WTC11 (cell line): ENCODE data around the gene ZNF598. TPM values are rescaled to one million over a fixed set of nuclear protein-coding genes. Genes with fewer than 3 reads are reported as not detected.

ENCODE experiments used
- ATAC-seq: fragments of 200-7000 bp; cut with Tn5 transposase; 2 replicates; pipeline ENCODE4 v1.10.0; 2021; ENCODE audit warnings: mild to moderate bottlenecking, moderate library complexity
- CTCF ChIA-PET: fragments of 300-600 bp; sonication (Branson Sonifier 250); formaldehyde crosslinking; loops from one replicate; lab custom pipeline; 2021; ENCODE audit warnings: antibody characterized with exemption; lab: Charles Lee
- POLR2A ChIA-PET: fragments of 350-600 bp; sonication (Branson Sonifier 250); formaldehyde crosslinking; loops from one replicate; lab custom pipeline; 2021; ENCODE audit warnings: antibody characterized with exemption; lab: Charles Lee
- DNase-seq: peaks from one replicate; pipeline ENCODE4 v3.0.0; 2021; ENCODE audit warnings: low spot score
- H3K27ac Mint-ChIP-seq: 2 replicates; pipeline ENCODE4 v1.8.0; 2021; ENCODE audit warnings: mixed read lengths
- H3K27me3 Mint-ChIP-seq: 2 replicates; pipeline ENCODE4 v1.8.0; 2021; ENCODE audit warnings: low read depth, mild to moderate bottlenecking, moderate library complexity, mixed read lengths
- H3K36me3 Mint-ChIP-seq: 2 replicates; pipeline ENCODE4 v1.8.0; 2021; ENCODE audit warnings: mixed read lengths
- H3K4me1 Mint-ChIP-seq: 2 replicates; pipeline ENCODE4 v1.8.0; 2022; ENCODE audit warnings: mixed read lengths
- H3K4me3 Mint-ChIP-seq: 2 replicates; pipeline ENCODE4 v1.8.0; 2021; ENCODE audit warnings: mild to moderate bottlenecking, moderate library complexity, mixed read lengths
- H3K9me3 Mint-ChIP-seq: 2 replicates; pipeline ENCODE4 v1.8.0; 2021; ENCODE audit warnings: mixed read lengths
- CREB1 ChIP-seq: sonication (generic); formaldehyde crosslinking; IDR thresholded peaks from 2 replicates; pipeline ENCODE4 v1.8.0; 2023; ENCODE audit warnings: mild to moderate bottlenecking, missing genetic modification reagents
- CREM ChIP-seq: sonication (generic); formaldehyde crosslinking; IDR thresholded peaks from 2 replicates; pipeline ENCODE4 v1.8.1; 2022; ENCODE audit warnings: mild to moderate bottlenecking, missing genetic modification reagents, moderate library complexity
- EMX1 ChIP-seq: fragments of 250-450 bp; sonication (Bioruptor Pico); IDR thresholded peaks from 2 replicates; pipeline ENCODE4 v1.8.0; 2021; ENCODE audit warnings: mild to moderate bottlenecking
- FOXP1 ChIP-seq: sonication (generic); formaldehyde crosslinking; IDR thresholded peaks from 2 replicates; pipeline ENCODE4 v1.8.0; 2022; ENCODE audit warnings: missing genetic modification reagents, mild to moderate bottlenecking, moderate library complexity, borderline replicate concordance
- GRHL2 ChIP-seq: fragments of 250-450 bp; sonication (Bioruptor Pico); IDR thresholded peaks from 2 replicates; pipeline ENCODE4 v1.8.0; 2022; ENCODE audit warnings: mild to moderate bottlenecking, moderate library complexity; ENCODE audit not compliant: insufficient replicate concordance, severe bottlenecking
- NFE2L1 ChIP-seq: sonication (generic); formaldehyde crosslinking; IDR thresholded peaks from 2 replicates; pipeline ENCODE4 v1.8.1; 2023; ENCODE audit warnings: missing genetic modification reagents
- NFYB ChIP-seq: sonication (generic); formaldehyde crosslinking; conservative IDR thresholded peaks from 2 replicates; pipeline ENCODE4 v1.8.0; 2022; ENCODE audit warnings: low read depth, missing genetic modification reagents
- NR3C1 ChIP-seq: sonication (generic); formaldehyde crosslinking; conservative IDR thresholded peaks from 2 replicates; pipeline ENCODE4 v1.8.1; 2023; ENCODE audit warnings: low read depth, mild to moderate bottlenecking, missing genetic modification reagents
- ZNF138 ChIP-seq: sonication (generic); formaldehyde crosslinking; conservative IDR thresholded peaks from 2 replicates; pipeline ENCODE4 v1.8.1; 2022; ENCODE audit warnings: mild to moderate bottlenecking, moderate library complexity, missing genetic modification reagents
- ZNF232 ChIP-seq: sonication (generic); formaldehyde crosslinking; IDR thresholded peaks from 2 replicates; pipeline ENCODE4 v1.8.0; 2022; ENCODE audit warnings: mild to moderate bottlenecking, missing genetic modification reagents
- ZNF423 ChIP-seq: fragments of 250-450 bp; sonication (Bioruptor Pico); IDR thresholded peaks from 2 replicates; pipeline ENCODE4 v2.1.2; 2022; ENCODE audit warnings: mild to moderate bottlenecking, moderate library complexity
- total RNA-seq: library from RNA; stranded (reverse); gene quantifications from 3 replicates; pipeline ENCODE4 v1.2.3, GENCODE V29; 2021
- TF ChIP-seq, protein P1 (sequence below): sonication (generic); formaldehyde crosslinking; IDR thresholded peaks from 2 replicates; pipeline ENCODE4 v1.8.1; 2022; ENCODE audit warnings: missing genetic modification reagents, borderline replicate concordance
- TF ChIP-seq, protein P2 (sequence below): sonication (generic); formaldehyde crosslinking; IDR thresholded peaks from 2 replicates; pipeline ENCODE4 v1.8.1; 2022; ENCODE audit warnings: low read depth, missing genetic modification reagents, borderline replicate concordance
- TF ChIP-seq, protein P3 (sequence below): sonication (generic); formaldehyde crosslinking; IDR thresholded peaks from 2 replicates; pipeline ENCODE4 v1.8.0; 2023; ENCODE audit warnings: missing genetic modification reagents, mild to moderate bottlenecking, borderline replicate concordance
- TF ChIP-seq, protein P4 (sequence below): sonication (generic); formaldehyde crosslinking; IDR thresholded peaks from 2 replicates; pipeline ENCODE4 v1.8.0; 2022; ENCODE audit warnings: mild to moderate bottlenecking, missing genetic modification reagents
- TF ChIP-seq, protein P5 (sequence below): sonication (generic); formaldehyde crosslinking; IDR thresholded peaks from 2 replicates; pipeline ENCODE4 v1.8.1; 2023; ENCODE audit warnings: mild to moderate bottlenecking, missing genetic modification reagents, borderline replicate concordance

Gene ZNF598
- total RNA-seq, 1 experiment from 2014 or later: 66.4 TPM

DNA sequence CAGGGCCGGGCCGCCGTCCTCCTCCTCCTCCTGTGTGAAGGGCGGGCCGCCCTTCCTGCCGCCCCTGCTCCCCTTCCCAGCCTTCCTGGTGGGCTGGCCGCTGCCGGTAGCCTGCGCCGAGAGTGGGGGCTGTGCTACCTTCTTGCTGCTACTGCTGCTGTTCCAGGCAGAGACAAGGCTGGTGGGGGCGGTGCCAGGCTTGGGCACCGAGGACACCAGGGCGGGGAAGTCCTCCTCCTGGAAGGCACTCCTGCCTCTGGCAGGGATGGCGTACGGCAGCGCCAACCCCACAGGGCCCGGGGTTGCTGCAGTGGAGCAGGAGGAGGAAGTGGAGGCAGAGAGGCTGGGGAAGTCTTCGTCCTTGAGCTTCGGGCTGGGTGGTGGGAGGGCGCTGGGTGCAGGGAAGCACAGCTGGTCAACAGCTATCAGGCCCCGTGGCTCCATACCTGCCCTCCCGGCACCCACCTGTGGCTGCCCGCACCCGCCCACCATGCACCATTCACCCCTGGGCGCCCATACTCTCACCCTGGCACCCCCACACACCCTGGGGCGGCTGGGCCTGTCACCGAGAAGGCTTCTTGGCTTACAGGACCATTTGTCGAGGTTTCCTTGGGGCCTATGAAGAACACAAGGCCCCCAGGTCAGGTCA lies 9.6 kb downstream of the ZNF598 start:
- no peak for TF ChIP-seq NR3C1
- TF ChIP-seq, protein P1, sequence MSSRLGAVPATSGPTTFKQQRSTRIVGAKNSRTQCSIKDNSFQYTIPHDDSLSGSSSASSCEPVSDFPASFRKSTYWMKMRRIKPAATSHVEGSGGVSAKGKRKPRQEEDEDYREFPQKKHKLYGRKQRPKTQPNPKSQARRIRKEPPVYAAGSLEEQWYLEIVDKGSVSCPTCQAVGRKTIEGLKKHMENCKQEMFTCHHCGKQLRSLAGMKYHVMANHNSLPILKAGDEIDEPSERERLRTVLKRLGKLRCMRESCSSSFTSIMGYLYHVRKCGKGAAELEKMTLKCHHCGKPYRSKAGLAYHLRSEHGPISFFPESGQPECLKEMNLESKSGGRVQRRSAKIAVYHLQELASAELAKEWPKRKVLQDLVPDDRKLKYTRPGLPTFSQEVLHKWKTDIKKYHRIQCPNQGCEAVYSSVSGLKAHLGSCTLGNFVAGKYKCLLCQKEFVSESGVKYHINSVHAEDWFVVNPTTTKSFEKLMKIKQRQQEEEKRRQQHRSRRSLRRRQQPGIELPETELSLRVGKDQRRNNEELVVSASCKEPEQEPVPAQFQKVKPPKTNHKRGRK (CRISPR knock-in tag): no peak
- TF ChIP-seq, protein P2, sequence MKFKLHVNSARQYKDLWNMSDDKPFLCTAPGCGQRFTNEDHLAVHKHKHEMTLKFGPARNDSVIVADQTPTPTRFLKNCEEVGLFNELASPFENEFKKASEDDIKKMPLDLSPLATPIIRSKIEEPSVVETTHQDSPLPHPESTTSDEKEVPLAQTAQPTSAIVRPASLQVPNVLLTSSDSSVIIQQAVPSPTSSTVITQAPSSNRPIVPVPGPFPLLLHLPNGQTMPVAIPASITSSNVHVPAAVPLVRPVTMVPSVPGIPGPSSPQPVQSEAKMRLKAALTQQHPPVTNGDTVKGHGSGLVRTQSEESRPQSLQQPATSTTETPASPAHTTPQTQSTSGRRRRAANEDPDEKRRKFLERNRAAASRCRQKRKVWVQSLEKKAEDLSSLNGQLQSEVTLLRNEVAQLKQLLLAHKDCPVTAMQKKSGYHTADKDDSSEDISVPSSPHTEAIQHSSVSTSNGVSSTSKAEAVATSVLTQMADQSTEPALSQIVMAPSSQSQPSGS (CRISPR knock-in tag): no peak
- TF ChIP-seq, protein P3, sequence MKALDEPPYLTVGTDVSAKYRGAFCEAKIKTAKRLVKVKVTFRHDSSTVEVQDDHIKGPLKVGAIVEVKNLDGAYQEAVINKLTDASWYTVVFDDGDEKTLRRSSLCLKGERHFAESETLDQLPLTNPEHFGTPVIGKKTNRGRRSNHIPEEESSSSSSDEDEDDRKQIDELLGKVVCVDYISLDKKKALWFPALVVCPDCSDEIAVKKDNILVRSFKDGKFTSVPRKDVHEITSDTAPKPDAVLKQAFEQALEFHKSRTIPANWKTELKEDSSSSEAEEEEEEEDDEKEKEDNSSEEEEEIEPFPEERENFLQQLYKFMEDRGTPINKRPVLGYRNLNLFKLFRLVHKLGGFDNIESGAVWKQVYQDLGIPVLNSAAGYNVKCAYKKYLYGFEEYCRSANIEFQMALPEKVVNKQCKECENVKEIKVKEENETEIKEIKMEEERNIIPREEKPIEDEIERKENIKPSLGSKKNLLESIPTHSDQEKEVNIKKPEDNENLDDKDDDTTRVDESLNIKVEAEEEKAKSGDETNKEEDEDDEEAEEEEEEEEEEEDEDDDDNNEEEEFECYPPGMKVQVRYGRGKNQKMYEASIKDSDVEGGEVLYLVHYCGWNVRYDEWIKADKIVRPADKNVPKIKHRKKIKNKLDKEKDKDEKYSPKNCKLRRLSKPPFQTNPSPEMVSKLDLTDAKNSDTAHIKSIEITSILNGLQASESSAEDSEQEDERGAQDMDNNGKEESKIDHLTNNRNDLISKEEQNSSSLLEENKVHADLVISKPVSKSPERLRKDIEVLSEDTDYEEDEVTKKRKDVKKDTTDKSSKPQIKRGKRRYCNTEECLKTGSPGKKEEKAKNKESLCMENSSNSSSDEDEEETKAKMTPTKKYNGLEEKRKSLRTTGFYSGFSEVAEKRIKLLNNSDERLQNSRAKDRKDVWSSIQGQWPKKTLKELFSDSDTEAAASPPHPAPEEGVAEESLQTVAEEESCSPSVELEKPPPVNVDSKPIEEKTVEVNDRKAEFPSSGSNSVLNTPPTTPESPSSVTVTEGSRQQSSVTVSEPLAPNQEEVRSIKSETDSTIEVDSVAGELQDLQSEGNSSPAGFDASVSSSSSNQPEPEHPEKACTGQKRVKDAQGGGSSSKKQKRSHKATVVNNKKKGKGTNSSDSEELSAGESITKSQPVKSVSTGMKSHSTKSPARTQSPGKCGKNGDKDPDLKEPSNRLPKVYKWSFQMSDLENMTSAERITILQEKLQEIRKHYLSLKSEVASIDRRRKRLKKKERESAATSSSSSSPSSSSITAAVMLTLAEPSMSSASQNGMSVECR: no peak
- H3K4me1 Mint-ChIP-seq: peaks cover 6% of the 10 kb centered on the region
- no peak overlapping the region for H3K27ac Mint-ChIP-seq
- POLR2A ChIA-PET: no interaction called here
- H3K36me3 Mint-ChIP-seq: peaks cover 24% of the 10 kb centered on the region
- no peaks in the 10 kb centered on the region for H3K27me3 Mint-ChIP-seq
- ATAC-seq (no peak), DNase-seq (no peak)
- CTCF ChIA-PET: interaction anchor here (1.0 to 1.1 kb wide), 3 partner anchors 9 to 28 kb away, joined by 3 read pairs; no protein-coding TSS in a partner anchor
- no peak overlapping the region for H3K4me3 Mint-ChIP-seq
- H3K9me3 Mint-ChIP-seq: no peaks in the 10 kb centered on the region

DNA sequence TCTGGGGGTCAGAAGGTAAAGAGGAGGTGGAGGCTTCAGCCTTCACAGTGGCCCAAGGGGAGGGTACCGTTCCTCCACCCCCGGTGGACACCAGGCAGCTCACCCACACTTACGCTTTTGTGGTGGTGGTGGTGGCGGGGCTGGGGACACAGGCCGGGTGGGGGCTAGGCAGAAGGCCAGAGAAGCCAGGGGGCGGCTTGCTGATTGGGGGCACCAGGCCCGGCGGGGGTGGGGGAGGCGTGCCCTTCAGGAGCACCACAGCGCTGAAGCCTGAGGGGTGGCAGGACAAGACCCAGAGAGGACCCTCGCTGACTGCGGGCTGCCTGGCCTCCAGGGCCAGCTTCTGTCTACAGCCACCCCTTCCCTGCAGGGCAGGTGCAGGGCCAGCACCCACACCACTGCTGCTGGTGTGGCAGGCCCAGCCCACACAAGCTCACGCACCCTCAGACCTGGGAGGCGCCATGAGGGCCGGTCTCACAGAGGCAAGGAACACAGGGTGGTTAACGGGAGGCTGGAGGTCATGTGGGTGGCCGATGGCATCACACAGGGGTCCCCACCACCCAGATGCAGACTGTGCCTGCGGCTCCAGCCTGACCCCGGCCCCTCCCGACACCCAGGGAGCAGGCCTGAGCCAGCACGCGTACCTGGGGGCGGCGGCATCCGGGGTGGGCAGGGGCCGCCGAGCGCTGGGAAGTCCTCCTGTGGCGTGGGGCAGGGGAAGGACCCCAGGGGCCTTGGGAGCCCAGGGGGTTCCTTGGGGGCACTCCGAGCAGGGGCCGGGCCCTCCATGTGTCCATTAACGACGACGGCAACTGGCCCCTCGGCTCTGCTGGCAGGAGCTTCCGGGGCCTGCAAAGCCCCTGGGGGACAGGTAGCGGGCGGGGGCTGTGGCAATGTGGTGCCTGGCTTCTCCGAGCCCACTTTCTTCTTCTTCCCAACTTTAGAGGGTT lies 10.5 kb downstream of the ZNF598 start:
- no peak for TF ChIP-seq ZNF423 (CRISPR knock-in tag)
- no peak for TF ChIP-seq ZNF138
- TF ChIP-seq EMX1 (CRISPR knock-in tag): no peak
- no peak for TF ChIP-seq NFYB (CRISPR knock-in tag)
- no peak for TF ChIP-seq ZNF232
- TF ChIP-seq, protein P4, sequence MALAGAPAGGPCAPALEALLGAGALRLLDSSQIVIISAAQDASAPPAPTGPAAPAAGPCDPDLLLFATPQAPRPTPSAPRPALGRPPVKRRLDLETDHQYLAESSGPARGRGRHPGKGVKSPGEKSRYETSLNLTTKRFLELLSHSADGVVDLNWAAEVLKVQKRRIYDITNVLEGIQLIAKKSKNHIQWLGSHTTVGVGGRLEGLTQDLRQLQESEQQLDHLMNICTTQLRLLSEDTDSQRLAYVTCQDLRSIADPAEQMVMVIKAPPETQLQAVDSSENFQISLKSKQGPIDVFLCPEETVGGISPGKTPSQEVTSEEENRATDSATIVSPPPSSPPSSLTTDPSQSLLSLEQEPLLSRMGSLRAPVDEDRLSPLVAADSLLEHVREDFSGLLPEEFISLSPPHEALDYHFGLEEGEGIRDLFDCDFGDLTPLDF (CRISPR knock-in tag): no peak
- TF ChIP-seq, protein P5, sequence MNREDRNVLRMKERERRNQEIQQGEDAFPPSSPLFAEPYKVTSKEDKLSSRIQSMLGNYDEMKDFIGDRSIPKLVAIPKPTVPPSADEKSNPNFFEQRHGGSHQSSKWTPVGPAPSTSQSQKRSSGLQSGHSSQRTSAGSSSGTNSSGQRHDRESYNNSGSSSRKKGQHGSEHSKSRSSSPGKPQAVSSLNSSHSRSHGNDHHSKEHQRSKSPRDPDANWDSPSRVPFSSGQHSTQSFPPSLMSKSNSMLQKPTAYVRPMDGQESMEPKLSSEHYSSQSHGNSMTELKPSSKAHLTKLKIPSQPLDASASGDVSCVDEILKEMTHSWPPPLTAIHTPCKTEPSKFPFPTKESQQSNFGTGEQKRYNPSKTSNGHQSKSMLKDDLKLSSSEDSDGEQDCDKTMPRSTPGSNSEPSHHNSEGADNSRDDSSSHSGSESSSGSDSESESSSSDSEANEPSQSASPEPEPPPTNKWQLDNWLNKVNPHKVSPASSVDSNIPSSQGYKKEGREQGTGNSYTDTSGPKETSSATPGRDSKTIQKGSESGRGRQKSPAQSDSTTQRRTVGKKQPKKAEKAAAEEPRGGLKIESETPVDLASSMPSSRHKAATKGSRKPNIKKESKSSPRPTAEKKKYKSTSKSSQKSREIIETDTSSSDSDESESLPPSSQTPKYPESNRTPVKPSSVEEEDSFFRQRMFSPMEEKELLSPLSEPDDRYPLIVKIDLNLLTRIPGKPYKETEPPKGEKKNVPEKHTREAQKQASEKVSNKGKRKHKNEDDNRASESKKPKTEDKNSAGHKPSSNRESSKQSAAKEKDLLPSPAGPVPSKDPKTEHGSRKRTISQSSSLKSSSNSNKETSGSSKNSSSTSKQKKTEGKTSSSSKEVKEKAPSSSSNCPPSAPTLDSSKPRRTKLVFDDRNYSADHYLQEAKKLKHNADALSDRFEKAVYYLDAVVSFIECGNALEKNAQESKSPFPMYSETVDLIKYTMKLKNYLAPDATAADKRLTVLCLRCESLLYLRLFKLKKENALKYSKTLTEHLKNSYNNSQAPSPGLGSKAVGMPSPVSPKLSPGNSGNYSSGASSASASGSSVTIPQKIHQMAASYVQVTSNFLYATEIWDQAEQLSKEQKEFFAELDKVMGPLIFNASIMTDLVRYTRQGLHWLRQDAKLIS (CRISPR knock-in tag): no peak
- no peak for TF ChIP-seq CREB1
- TF ChIP-seq NFE2L1 (CRISPR knock-in tag): no peak
- TF ChIP-seq GRHL2 (CRISPR knock-in tag): no peak
- TF ChIP-seq FOXP1: no peak
- TF ChIP-seq CREM (CRISPR knock-in tag): no peak
- ChIA-PET POLR2A (no interaction called here), CTCF (interaction anchor here (0.5 to 1.1 kb wide), 3 partner anchors 17 to 139 kb away, joined by 3 read pairs; no protein-coding TSS in a partner anchor)
- Mint-ChIP-seq H3K27me3 (no peaks in the 10 kb centered on the region), H3K4me1 (no peaks in the 10 kb centered on the region), H3K36me3 (peaks cover 24% of the 10 kb centered on the region), H3K4me3 (no peak overlapping the region), H3K27ac (no peak overlapping the region), H3K9me3 (no peaks in the 10 kb centered on the region)
- no peak for ATAC-seq
- DNase-seq: no peak
